HG02884 (cell line): Measurements from ENCODE around the gene TRIM17.
A peak's percentile ranks its signal among the peaks of the same experiment; 100 is the strongest.

Experiments
- ATAC-seq: cut with Tn5 transposase; IDR thresholded peaks from one replicate; pipeline ENCODE4 v1.9.1; 2021; ENCODE audit warnings: mild to moderate bottlenecking, moderate library complexity; ENCODE audit not compliant: unreplicated experiment

Gene TRIM17

DNA sequence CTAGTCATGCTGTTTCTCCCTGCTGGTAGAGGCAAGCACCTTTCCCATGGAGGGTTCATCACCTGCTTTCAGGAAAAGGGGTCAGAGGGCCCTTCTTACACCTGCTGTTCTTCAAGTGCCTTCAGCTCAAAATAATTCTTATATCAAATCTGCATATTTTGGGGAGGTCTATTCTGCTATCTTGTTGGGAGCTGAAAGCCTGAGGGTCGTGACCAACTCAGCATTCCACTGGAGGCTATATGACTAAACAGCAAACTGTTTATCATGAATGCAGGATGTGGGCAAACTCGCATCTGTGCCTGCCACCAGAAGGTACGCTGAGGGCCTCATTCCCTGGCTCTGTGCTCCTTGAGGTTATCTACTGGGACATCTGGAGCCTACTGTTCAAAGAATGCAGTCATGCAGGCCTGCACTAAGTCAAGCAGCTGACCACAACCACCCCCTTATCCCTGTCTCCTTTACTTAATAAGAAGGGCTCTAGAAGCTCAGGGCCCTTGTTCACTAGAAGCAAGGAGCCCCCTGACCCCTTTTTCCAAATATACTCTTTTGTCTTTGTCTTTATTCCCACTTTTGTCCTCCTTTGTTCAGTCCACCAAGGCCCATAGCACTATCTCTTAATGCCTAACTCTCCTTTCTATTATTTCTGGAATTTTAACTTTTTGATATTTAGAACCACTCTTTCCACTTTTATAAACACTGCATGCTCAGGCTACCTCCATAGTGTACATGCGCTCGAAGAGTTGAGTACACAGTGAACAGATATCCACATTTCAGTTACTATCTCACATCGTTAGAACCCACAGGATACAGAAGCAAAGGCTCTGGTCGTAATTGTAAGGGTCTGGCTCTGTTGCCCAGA is 4.5 kb upstream of the TRIM17 start:
- ATAC-seq = no peak

DNA sequence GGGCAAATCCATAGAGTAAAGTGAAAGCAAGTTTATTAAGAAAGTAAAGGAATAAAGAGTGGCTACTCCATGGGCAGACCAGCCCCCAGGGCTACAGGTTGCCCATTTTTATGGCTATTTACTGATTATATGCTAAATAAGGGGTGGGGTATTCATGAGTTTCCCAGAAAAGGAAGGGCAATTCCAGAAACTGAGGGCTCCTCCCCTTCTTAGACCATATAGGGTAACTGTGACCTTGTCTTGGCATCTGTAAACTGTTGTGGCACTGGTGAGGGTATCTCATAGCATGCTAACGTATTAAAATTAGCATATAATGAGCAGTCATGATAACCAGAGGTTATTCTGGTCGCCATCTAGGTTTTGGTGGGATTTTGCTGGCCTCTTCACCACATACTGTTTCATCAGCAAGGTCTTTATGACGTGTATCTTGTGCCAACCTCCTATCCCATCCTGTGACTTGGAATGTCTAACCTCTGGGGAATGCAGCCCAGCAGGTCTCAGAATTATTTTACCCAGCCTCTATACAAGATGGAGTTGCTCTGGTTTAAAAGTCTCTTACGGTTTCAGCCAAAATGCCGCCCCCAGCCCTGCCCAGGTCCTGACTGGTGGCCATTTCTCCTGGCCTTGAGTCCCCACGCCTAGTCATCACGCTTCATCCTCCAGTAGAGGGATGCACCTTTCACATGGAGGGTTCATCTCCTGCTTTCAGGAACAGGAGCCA is 982 bp upstream of the TRIM17 start:
- ATAC-seq = no peak

DNA sequence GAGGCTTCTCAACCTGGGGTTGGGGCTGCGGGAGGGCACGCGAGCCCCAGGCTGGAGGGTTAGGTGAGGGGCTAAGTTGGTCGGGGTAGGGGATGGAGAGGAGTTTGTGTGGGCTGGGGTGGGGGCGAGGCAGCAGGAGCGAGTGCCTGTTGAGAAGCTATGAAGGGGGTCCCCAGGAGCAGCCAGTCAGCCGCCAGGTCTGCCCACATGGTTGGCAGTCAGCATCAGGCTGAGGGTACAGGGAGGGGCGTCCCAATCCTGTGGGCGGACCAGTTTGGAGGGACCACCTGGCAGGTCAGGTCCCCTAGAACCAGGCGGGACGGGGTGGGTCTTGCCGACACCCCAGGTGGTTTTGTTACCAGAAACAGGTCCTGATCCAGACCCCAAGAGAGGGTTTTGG is 400 bp upstream of the TRIM17 start:
- ATAC-seq = no peak

DNA sequence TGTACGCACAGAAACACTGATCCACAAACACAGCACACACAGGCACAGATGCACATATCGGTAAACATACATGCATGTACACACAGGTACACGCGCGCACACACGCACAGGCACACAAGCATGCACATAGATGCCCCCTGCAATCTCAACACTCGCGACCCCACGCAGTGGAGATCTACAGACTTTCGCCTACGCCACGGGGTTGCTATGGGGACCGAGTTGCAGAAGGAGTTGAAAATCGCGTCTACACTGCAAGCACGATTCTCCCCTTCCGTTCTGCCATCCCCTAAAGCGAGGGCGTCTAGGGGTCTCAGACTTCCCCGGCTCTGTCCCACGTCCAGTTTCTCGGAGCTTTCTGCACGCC is 826 bp downstream of the TRIM17 start:
- no peak for ATAC-seq

DNA sequence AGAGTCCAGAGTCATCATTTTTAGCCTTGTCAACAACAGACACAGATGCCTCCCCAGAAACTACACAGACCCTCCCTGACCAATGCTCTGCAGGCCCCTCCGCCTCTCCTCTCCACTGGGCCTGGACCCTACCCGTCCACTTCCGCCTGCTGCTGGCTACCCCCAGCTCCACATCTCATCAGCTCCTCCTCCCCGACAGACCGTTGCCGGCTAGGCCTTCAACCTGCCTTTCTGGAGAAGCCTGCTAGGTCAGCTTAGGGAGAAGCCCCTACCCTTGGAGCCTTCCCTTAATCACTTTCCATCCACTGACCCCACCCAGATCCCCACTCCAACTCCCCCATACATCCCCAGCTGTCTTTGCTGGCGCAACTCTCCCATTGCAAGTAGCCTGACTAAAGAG is 1.4 kb downstream of the TRIM17 start:
- no peak for ATAC-seq

DNA sequence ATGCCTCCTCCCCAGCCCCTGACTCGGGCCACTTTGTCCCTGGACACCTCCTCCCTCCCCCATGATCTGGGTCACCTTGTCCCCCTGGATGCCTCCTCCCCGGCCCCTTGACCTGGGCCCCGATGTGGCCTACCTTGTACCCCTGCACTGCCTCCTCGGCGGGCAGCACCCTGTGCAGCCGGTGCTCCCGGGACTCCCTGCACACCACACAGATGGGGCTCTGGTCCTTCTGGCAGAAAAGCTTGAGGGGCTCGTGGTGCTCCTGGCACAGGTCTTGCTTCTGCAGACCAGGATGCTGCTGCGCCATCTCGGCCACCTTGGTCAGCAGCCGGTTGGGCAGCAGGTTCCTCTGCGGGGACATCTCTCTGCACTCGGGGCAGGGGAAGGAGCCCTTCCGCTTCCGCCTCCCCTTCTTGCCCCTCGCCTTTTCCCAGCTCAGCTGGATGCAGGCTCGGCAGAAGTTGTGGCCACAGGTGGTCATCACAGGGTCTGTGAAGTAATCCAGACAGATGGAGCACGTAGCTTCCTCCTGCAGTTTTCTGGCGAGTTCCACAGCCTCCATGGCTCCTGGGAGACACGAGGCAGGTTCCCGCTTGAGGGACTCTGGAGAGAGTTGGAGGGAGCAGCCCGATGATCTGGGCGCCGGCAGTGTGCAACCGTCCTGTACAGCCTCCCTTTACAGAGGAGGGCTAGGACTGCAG is 2.0 kb downstream of the TRIM17 start:
- ATAC-seq = no peak

DNA sequence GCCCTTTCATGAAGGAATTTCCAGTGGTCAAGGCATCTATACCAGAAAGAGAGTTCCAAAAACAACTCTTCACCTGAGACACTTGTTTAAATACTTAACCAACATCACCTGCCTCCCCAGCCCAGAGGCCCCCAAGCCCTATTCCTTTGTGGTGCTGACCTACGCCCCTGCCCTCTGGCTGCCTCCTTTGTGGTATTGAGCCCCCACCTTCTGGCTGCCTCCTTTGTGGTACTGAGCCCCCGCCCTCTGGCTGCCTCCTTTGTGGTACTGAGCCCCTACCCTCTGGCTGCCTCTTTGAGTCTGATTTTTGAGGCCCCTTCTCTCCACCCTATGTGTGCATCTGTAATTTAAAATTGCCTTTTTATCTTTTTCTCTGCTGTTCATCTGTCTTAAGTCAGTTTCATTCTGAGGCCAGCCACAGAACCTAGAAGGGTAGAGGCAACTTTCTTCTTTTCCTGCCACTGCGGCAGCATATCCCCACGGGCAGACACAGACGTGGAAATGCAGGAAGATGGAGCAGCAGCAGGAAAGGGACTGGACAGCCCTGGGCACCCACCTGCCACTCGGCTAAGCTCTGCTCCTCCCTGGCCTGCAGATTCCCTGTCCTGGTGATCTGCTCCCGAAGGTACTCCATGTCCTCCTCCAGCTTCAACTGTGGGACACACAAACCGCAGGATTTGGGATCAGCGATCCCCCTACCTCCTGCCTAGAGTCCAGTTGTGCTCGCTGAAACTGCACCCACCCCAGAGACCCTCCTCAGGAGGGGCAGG is 3.2 kb downstream of the TRIM17 start:
- no peak for ATAC-seq

DNA sequence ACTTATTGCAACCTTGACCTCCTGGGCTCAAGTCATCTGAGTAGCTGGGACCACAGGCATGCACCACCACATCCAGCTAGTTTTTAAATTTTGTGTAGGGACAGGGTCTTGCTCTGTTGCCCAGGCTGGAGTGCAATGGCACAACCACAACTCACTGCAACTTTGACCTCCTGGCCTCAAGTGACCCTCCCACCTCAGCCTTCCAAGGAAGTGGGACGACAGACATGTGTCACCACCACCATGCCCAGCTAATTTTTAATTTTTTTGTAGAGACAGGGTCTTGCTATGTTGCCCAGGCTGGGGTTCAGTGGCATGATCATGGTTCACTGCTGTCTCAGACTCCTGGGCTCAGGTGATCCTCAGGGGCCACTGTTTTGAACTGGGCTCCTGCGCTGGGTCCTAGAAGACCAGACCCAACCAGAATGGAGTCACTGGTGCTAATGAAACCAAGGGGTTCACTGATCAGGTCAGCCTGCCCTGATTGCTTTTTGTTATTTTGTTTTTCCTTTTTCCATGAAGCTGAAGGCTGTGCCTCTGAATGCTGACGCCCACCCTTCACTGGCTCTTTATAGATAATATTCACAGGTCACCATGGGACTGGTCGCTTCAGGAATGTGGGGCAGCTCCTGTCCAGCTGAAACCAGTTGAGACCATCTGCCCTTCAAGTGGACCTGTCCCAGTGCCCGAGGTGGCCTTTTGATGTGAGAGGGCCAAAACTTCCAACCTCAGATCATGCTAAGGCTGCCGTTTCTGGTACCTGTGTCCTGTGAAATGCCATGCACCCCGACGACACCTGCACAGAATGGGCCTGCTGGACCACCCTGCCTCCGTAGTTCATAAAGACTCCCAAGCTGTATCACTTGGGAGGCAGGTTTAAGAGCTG is 4.9 kb downstream of the TRIM17 start:
- ATAC-seq = no peak

DNA sequence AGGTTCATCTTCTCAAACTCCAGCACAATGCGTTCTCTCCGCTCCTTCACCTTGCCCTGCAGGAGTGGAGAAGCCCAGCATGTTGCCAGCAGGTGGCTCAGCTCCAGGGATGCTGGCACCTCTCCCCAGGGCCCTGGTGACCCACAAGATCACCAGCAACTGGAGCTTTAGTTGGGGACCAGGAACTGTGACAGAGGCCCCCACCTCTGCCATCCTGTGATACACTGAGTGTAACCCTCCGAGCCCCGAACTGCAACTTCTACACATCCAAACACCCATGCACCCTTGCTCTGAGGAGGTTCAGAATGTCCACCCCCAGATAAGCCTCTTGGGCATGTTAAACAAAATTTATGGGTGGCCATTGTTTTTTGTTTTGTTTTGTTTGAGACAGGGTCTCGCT is 5.5 kb downstream of the TRIM17 start:
- no peak for ATAC-seq

DNA sequence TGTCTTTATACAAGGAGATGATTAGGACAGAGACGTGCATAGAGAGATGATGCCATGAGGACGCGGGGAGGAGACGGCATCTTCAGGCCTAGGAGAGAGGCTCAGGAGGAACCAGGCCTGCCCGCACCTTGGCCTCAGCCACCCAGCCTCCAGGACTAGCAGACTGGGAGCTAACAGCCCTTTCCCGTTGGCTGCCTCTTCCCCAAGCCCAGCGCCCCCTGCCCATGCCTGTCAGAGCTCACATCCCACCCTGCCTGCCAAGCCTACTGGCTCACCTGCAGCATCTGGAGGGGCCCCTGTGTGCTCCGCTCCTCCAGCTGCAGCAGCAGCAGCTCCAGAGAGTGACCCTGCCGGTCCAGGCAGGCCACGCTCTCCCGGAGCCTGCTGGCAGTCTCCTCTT is 6.0 kb downstream of the TRIM17 start:
- ATAC-seq = no peak

DNA sequence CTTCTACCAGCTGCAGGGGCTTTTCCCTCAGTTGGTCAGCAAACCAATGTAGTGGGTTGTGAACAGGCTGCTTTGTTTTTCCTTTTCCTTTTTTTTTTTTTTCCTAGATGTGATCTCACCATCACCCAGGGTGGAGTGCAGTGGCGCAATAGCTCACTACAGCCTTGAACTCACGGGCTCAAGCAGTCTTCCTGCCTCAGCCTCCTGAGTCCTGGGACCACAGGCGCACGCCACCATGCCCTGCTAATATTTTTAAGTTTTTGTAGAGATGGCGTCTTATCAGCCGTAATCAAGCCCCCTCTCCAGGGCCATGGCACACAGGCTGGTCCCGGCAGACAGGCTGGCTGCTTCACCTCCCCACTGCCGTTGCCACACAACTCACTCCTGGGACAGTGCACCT is 6.6 kb downstream of the TRIM17 start:
- ATAC-seq = no peak

DNA sequence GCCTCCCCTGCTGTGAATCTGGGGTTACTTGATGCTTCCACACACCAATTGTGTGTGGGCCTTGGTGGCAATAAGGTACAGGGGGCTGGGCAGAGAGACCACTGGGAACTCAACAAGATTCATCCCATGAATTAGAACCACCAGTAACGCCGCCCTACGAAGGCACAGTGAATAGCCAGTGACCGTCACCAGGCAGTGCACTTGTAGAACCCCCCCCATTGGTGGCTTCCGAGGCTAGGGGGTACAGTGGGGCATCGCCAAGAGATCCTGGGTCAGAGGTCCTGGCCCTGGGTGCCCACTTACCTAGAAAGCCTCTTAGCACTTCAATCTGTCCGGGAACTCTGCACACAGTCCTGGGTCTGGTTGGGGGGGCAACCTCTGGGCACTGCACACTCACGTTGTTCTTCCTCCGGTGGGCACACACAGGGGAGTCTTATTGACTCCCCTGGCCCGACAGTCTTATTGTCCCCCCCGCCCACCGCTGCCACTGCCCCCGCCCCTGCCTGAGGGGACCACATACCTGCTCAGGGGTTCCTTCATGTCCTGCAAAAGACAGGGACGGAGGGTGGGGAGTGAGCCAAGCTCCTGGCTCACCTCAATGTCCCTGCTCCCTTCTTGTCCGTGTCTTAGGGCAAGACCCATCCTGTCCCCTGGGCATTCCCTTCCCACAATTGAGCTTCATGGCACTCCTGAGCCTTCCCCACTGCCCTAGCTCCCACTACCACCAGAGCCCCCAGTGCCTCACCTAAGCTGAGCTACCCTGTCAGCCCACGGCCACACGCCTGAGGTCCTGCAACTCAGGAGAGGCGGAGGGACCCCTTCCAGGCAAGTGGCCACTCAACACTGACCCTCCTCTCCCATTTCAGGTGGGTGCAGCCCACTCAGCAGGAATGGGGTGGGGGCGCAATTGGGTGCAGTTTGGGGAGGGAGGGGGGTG is 7.5 kb downstream of the TRIM17 start:
- ATAC-seq = no peak

DNA sequence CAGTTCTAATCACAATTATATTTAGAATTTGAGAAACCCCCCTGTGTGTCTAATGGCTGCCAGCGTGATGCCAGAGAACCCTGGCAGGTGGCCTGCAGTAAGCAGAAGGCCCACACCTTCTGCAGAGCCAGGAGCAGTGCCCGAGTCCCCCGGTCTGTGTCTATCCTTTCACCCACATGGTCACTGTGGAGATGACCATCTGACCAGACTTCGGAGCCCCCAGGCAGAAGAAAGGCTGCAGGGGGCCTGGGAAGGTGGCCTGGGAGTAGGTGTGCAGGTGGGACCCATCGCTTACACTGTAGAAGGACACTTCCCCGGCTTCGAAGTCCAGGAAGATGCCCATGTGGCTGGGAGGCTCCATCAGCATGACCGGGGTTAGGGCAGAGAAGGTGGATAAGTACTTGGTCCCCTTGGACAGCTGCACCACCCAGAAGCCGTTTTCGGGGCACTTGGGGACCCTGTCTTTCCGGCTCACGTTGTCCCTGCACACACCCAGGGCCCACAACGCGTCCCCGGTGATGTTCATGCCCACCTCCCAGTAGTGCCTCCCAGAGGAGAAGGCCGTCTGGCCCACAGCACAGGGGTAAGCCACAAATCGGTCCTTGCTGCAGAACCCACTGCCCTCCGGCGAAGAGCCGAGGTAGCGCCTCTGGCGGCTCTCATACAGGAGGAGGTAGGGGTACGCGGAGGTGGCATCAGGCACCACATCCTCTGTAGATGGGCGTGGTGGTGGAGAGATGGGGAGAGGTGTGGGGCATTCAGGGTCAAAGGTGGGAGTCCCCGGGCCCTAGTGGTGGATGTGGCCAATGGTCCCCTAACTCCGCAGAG is 8.4 kb downstream of the TRIM17 start:
- no peak for ATAC-seq

DNA sequence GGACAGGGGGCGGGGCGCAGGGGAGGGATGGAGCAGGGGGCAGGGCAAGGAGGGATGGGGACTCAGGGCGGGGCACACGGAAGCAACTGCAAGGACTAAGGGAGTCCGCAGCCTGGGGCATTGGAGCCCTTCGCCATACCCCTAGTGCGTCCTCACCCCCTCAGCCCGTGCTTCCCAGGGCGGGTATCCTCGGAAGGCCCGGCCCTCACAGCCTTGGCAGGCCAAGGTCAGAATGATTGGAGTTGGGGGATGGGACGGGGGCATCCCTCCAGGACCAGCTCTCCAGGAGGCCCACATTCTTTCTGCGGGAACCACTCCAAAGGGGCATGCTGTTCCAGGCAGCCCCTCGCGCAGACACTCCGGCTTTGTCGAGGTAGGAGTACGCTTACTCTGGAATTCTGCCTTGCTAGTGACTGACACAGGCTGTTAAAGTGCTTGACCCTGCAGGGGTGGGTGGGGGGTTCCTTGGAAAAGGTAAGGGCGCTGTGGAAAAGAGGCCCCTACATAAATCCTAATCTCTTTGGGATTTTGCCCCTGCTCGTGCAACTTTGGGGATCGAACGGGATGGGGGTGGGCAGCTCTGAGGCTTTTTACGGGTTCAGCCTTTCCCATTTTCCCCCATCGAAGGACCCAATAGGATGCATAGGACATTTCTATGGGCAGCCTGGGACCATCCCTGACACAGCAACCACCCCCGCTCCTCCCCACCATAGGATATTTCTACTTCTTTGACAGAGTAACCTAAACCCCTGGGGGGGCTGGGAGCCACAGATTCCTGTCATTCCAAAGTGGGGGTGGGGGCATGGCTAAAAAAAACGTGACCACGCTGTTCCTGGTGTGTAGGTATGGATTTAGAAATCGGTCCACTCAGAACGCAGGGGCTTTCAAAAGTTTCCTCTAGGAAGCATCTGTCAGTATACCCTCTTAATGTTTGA is 9.3 kb downstream of the TRIM17 start:
- no peak for ATAC-seq

DNA sequence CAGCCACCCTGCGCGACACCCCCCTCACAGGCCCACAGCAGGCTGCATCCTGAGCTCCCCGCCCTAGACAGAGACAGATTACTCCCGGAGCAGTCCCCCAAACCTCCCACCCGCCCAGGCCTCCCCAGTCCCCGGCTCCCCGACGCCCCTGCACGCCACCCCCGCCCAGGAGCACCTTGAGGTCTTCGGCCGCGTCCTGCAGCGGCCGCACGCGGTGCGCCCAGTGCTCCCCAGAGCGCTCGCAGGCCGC is 10.8 kb downstream of the TRIM17 start:
- ATAC-seq = peak; percentile 13

DNA sequence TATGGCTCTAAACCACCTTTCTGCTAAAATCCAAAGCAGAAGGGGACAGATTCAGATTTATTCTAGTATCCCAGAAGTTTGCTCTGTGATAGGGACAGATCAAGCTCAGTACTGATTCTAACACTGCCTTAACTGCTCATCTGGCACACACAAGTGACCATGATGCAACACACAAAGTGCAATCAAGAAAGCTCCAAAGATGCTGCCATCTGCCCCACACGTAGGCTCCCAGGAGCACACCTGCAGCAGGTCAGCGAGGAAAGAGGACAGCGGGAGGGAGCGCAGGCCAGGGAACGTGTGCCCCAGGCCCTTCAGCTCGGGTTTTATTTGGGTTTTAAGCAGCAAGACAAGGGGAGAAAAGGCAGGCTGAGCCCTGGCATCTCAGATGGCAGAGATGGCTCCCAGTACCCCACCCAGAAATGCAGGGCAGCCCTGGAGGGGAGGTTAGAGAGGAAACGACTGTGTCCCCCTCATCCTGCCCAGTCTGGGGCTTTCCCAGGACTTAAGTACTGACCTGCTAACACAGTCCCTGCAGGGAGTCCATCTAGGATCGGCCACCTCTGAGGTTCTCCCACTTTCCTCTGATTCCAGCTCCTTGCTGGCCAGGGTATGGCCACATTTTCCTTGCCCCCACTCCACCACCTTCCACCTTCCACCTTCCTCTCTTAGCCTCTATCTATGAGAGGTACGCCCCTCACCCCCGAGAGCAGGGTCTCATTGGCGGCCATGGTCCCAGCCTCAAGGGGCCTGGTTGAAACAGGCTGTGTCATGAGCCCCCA is 11.3 kb downstream of the TRIM17 start:
- no peak for ATAC-seq
